Measurements from ENCODE around the gene SRGAP2.
"Not testable (repeated sequence)": the region's sequence is repeated elsewhere in the genome, so short reads cannot be mapped to it uniquely, and the experiment has no call there.

SRGAP2 gene

GRCh38 chr1:206203364-206204158 lies at the start of gene SRGAP2:
TSS of gene SRGAP2 (plus strand) at chr1:206203541. CDS start at chr1:206205971, 2,430 bp downstream.
- CTCF ChIA-PET; POLR2A ChIA-PET (ENCODE audit: low non-redundant PET); DNase-seq (ENCODE audit: low spot score): not testable (repeated sequence)
- peak within 1 kb of the TSS; percentile 38; the same call in 1 of the 2 replicates for H3K27ac ChIP-seq

GRCh38 chr1:206167350-206168029 lies 35.9 kb upstream of the SRGAP2 start:
- H3K27ac ChIP-seq; DNase-seq (ENCODE audit: low spot score); POLR2A ChIA-PET (ENCODE audit: low non-redundant PET); CTCF ChIA-PET: not testable (repeated sequence)

- CTCF ChIA-PET; POLR2A ChIA-PET (ENCODE audit: low non-redundant PET); DNase-seq (ENCODE audit: low spot score); H3K27ac ChIP-seq: not testable (repeated sequence)
These were observed 33.5 kb upstream of the SRGAP2 start for GRCh38 chr1:206169794-206170193.

- DNase-seq (ENCODE audit: low spot score); POLR2A ChIA-PET (ENCODE audit: low non-redundant PET); H3K27ac ChIP-seq; CTCF ChIA-PET: not testable (repeated sequence)
These were observed 30.1 kb upstream of the SRGAP2 start for GRCh38 chr1:206173110-206173719.

- H3K27ac ChIP-seq; CTCF ChIA-PET; POLR2A ChIA-PET (ENCODE audit: low non-redundant PET); DNase-seq (ENCODE audit: low spot score): not testable (repeated sequence)
These were observed 29.0 kb upstream of the SRGAP2 start for GRCh38 chr1:206174182-206174868.

GRCh38 chr1:206175459-206176113 lies 27.8 kb upstream of the SRGAP2 start:
- H3K27ac ChIP-seq; CTCF ChIA-PET; POLR2A ChIA-PET (ENCODE audit: low non-redundant PET); DNase-seq (ENCODE audit: low spot score): not testable (repeated sequence)

- DNase-seq (ENCODE audit: low spot score); POLR2A ChIA-PET (ENCODE audit: low non-redundant PET); CTCF ChIA-PET; H3K27ac ChIP-seq: not testable (repeated sequence)
These were observed 27.2 kb upstream of the SRGAP2 start for GRCh38 chr1:206176114-206176502.

GRCh38 chr1:206178061-206178989 lies 25.0 kb upstream of the SRGAP2 start:
- H3K27ac ChIP-seq; POLR2A ChIA-PET (ENCODE audit: low non-redundant PET); CTCF ChIA-PET; DNase-seq (ENCODE audit: low spot score): not testable (repeated sequence)

GRCh38 chr1:206179666-206180065 lies 23.7 kb upstream of the SRGAP2 start:
- DNase-seq (ENCODE audit: low spot score); POLR2A ChIA-PET (ENCODE audit: low non-redundant PET); H3K27ac ChIP-seq; CTCF ChIA-PET: not testable (repeated sequence)

GRCh38 chr1:206182368-206183317 lies 20.7 kb upstream of the SRGAP2 start:
- DNase-seq (ENCODE audit: low spot score); H3K27ac ChIP-seq; POLR2A ChIA-PET (ENCODE audit: low non-redundant PET); CTCF ChIA-PET: not testable (repeated sequence)

GRCh38 chr1:206183788-206184187 lies 19.6 kb upstream of the SRGAP2 start:
- DNase-seq (ENCODE audit: low spot score); CTCF ChIA-PET; H3K27ac ChIP-seq; POLR2A ChIA-PET (ENCODE audit: low non-redundant PET): not testable (repeated sequence)

GRCh38 chr1:206185778-206186177 lies 17.6 kb upstream of the SRGAP2 start:
- CTCF ChIA-PET; DNase-seq (ENCODE audit: low spot score); H3K27ac ChIP-seq; POLR2A ChIA-PET (ENCODE audit: low non-redundant PET): not testable (repeated sequence)

GRCh38 chr1:206186826-206187225 lies 16.5 kb upstream of the SRGAP2 start:
- POLR2A ChIA-PET (ENCODE audit: low non-redundant PET); CTCF ChIA-PET; H3K27ac ChIP-seq; DNase-seq (ENCODE audit: low spot score): not testable (repeated sequence)

GRCh38 chr1:206195182-206195581 lies 8.2 kb upstream of the SRGAP2 start:
- DNase-seq (ENCODE audit: low spot score); POLR2A ChIA-PET (ENCODE audit: low non-redundant PET); CTCF ChIA-PET; H3K27ac ChIP-seq: not testable (repeated sequence)

- DNase-seq (ENCODE audit: low spot score); POLR2A ChIA-PET (ENCODE audit: low non-redundant PET); H3K27ac ChIP-seq; CTCF ChIA-PET: not testable (repeated sequence)
These were observed 6.5 kb upstream of the SRGAP2 start for GRCh38 chr1:206196748-206197424.

All from RWPE1 (cell line).